ENCODE data around the gene OSBPL8. TPM values are rescaled to one million over a fixed set of nuclear protein-coding genes. Genes with fewer than 3 reads are reported as not detected.
"Not testable (repeated sequence)": the region's sequence is repeated elsewhere in the genome, so short reads cannot be mapped to it uniquely, and the experiment has no call there.

OSBPL8 gene
- total RNA-seq, 1 donor from 2014 or later: 103 TPM

- DNase-seq (ENCODE audit: low spot score) (no peak), ATAC-seq (no peak)
- intact Hi-C loops (cut with DNase I): no loop called here
Measured at GRCh38 chr12:76341436-76342030, 218.0 kb downstream of the OSBPL8 start.

GRCh38 chr12:76340680-76341435 lies 218.7 kb downstream of the OSBPL8 start:
- DNase-seq (ENCODE audit: low spot score) (no peak), ATAC-seq (no peak)
- intact Hi-C loops (cut with DNase I): no loop called here

- intact Hi-C loops (cut with DNase I): no loop called here
- ATAC-seq (no peak), DNase-seq (ENCODE audit: low spot score) (no peak)
Measured at GRCh38 chr12:76337583-76337982, 222.0 kb downstream of the OSBPL8 start.

GRCh38 chr12:76332606-76333005 lies 227.0 kb downstream of the OSBPL8 start:
- DNase-seq (ENCODE audit: low spot score): no peak
- intact Hi-C loops (cut with DNase I): no loop called here

GRCh38 chr12:76329606-76330005 lies 230.0 kb downstream of the OSBPL8 start:
- intact Hi-C loops (cut with DNase I): no loop called here
- ATAC-seq (no peak), DNase-seq (ENCODE audit: low spot score) (no peak)

More at GRCh38 chr12:76332606-76333005, 227.0 kb downstream of the OSBPL8 start:
- no peak for ATAC-seq

GRCh38 chr12:76329159-76329558 lies 230.4 kb downstream of the OSBPL8 start:
- no peak for ATAC-seq
- intact Hi-C loops (cut with DNase I): no loop called here
- no peak for DNase-seq (ENCODE audit: low spot score)

GRCh38 chr12:76319595-76320319 lies 239.8 kb downstream of the OSBPL8 start:
- ATAC-seq; DNase-seq (ENCODE audit: low spot score); intact Hi-C loops (cut with DNase I): not testable (repeated sequence)

- intact Hi-C loops (cut with DNase I): no loop called here
- ATAC-seq: no peak
- DNase-seq (ENCODE audit: low spot score): no peak
Measured at GRCh38 chr12:76318773-76319594, 240.6 kb downstream of the OSBPL8 start.

- intact Hi-C loops (cut with DNase I): no loop called here
- DNase-seq (ENCODE audit: low spot score): no peak
- no peak for ATAC-seq
Measured at GRCh38 chr12:76317976-76318375, 241.6 kb downstream of the OSBPL8 start.

GRCh38 chr12:76316468-76316867 lies 243.1 kb downstream of the OSBPL8 start:
- intact Hi-C loops (cut with DNase I): no loop called here
- ATAC-seq (no peak), DNase-seq (ENCODE audit: low spot score) (no peak)

GRCh38 chr12:76313299-76313698 lies 246.3 kb downstream of the OSBPL8 start:
- ATAC-seq: no peak
- intact Hi-C loops (cut with DNase I): no loop called here

GRCh38 chr12:76312315-76312714 lies 247.3 kb downstream of the OSBPL8 start:
- intact Hi-C loops (cut with DNase I): no loop called here
- DNase-seq (ENCODE audit: low spot score) (no peak), ATAC-seq (no peak)

More at GRCh38 chr12:76313299-76313698, 246.3 kb downstream of the OSBPL8 start:
- no peak for DNase-seq (ENCODE audit: low spot score)

GRCh38 chr12:76311796-76312195 lies 247.8 kb downstream of the OSBPL8 start:
- DNase-seq (ENCODE audit: low spot score) (no peak), ATAC-seq (no peak)
- intact Hi-C loops (cut with DNase I): no loop called here

GRCh38 chr12:76310110-76310509 lies 249.5 kb downstream of the OSBPL8 start:
- ATAC-seq: no peak
- intact Hi-C loops (cut with DNase I): no loop called here
- no peak for DNase-seq (ENCODE audit: low spot score)

- no peak for DNase-seq (ENCODE audit: low spot score)
- intact Hi-C loops (cut with DNase I): no loop called here
- ATAC-seq: no peak
Measured at GRCh38 chr12:76308866-76309265, 250.7 kb downstream of the OSBPL8 start.

GRCh38 chr12:76307083-76307482 lies 252.5 kb downstream of the OSBPL8 start:
- DNase-seq (ENCODE audit: low spot score) (no peak), ATAC-seq (no peak)

GRCh38 chr12:76303989-76304460 lies 255.5 kb downstream of the OSBPL8 start:
- ATAC-seq: no peak
- DNase-seq (ENCODE audit: low spot score): no peak
- intact Hi-C loops (cut with DNase I): no loop called here

More at GRCh38 chr12:76307083-76307482, 252.5 kb downstream of the OSBPL8 start:
- intact Hi-C loops (cut with DNase I): no loop called here

- no peak for ATAC-seq
- intact Hi-C loops (cut with DNase I): no loop called here
- DNase-seq (ENCODE audit: low spot score): no peak
Measured at GRCh38 chr12:76303365-76303764, 256.2 kb downstream of the OSBPL8 start.
